ENCODE results near the gene PIK3R5.

DNA sequence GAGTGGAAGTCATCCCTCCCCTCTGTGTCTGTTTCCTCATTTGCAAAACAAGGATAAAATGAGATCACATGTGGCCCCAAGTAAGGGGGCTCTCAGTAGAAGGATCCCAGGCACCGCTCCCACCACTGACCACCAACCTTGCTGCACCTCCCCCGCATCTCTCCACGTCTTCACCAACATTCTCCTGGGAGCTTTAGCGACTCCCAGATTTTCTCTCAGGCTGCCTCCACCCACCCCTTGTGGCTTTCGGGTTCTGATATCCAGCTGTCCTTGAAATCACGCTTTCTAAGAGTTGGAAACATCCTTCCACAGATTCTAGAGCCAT is 39.4 kb upstream of the PIK3R5 start:
- TF ChIP-seq, protein P1, sequence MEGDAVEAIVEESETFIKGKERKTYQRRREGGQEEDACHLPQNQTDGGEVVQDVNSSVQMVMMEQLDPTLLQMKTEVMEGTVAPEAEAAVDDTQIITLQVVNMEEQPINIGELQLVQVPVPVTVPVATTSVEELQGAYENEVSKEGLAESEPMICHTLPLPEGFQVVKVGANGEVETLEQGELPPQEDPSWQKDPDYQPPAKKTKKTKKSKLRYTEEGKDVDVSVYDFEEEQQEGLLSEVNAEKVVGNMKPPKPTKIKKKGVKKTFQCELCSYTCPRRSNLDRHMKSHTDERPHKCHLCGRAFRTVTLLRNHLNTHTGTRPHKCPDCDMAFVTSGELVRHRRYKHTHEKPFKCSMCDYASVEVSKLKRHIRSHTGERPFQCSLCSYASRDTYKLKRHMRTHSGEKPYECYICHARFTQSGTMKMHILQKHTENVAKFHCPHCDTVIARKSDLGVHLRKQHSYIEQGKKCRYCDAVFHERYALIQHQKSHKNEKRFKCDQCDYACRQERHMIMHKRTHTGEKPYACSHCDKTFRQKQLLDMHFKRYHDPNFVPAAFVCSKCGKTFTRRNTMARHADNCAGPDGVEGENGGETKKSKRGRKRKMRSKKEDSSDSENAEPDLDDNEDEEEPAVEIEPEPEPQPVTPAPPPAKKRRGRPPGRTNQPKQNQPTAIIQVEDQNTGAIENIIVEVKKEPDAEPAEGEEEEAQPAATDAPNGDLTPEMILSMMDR (IDR thresholded peaks at IDR 0.05) = no peak
- no peak for TF ChIP-seq EZH2 (IDR thresholded peaks at IDR 0.05; ENCODE audit: borderline replicate concordance, insufficient read depth, low read depth, low read length, poor library complexity, severe bottlenecking)

All from B cell (primary cell).